SK-N-SH (cell line): ENCODE data around the gene SLAMF7. TPM values are rescaled to one million over a fixed set of nuclear protein-coding genes. Genes with fewer than 3 reads are reported as not detected.

Experiments
- CTCF ChIA-PET: fragments of 300-600, 350-600 bp; formaldehyde crosslinking; extraction: SDS; loops from one replicate; lab custom pipeline; 2021; lab: Yijun Ruan, JAX
- POLR2A ChIA-PET: fragments of 350-600 bp; sonication (Branson Sonifier 250); formaldehyde crosslinking; extraction: SDS; loops from one replicate; lab custom pipeline; 2020; ENCODE audit warnings: antibody characterized with exemption, inconsistent platforms; lab: Yijun Ruan, JAX
- DNase-seq: peaks from one replicate; pipeline ENCODE4 v3.0.0; 2012
- H2AFZ ChIP-seq: fragments of 200-600 bp; sonication (generic); 2 replicates; pipeline ENCODE4 v1.8.1; 2016; ENCODE audit warnings: antibody characterized with exemption, mild to moderate bottlenecking, low read depth
- H3F3A ChIP-seq: fragments of 200-600 bp; sonication (generic); replicated peaks from 2 replicates; pipeline ENCODE3; 2016; ENCODE audit warnings: antibody characterized with exemption, mild to moderate bottlenecking; ENCODE audit not compliant: insufficient read depth
- H3K27ac ChIP-seq, 2 experiments: fragments of 200-500 bp in 1 of 2; fragments of 200-600 bp in 1 of 2; sonication (Bioruptor generic) in 1 of 2; sonication (generic), shearing (Covaris generic) in 1 of 2; 2 replicates each; pipeline versions ENCODE4 v1.5.1 to v1.6.1; 2014 to 2016; ENCODE audit warnings: low read depth in 2 of 2, inconsistent platforms in 1 of 2, low read length in 1 of 2, mild to moderate bottlenecking in 1 of 2, mixed read lengths in 1 of 2
- H3K27me3 ChIP-seq: fragments of 200-600 bp; sonication (generic), shearing (Covaris generic); 2 replicates; pipeline ENCODE4 v1.6.1; 2016; ENCODE audit warnings: mixed run types; ENCODE audit not compliant: insufficient read depth
- H3K36me3 ChIP-seq, 2 experiments: fragments of 200-500 bp in 1 of 2; fragments of 200-600 bp in 1 of 2; sonication (Bioruptor generic) in 1 of 2; sonication (generic) in 1 of 2; replicated peaks in 1 of 2; 2 replicates each; pipeline versions ENCODE3 to v1.5.1; 2014 to 2016; ENCODE audit warnings: low read length in 1 of 2, mild to moderate bottlenecking in 1 of 2; ENCODE audit not compliant: insufficient read depth in 2 of 2, control insufficient read depth in 1 of 2
- H3K4me1 ChIP-seq, 2 experiments: fragments of 200-500 bp in 1 of 2; fragments of 200-600 bp in 1 of 2; sonication (Bioruptor generic) in 1 of 2; sonication (generic), shearing (Covaris generic) in 1 of 2; 2 replicates each; pipeline versions ENCODE4 v1.5.1 to v1.6.1; 2014 to 2016; ENCODE audit warnings: low read depth in 1 of 2, low read length in 1 of 2, mixed run types in 1 of 2; ENCODE audit not compliant: insufficient read depth in 2 of 2, control insufficient read depth in 1 of 2
- H3K4me2 ChIP-seq: fragments of 200-600 bp; sonication (generic), shearing (Covaris generic); 2 replicates; pipeline ENCODE4 v1.6.1; 2017; ENCODE audit warnings: mixed run types
- H3K4me3 ChIP-seq, 2 experiments: fragments of 200-500 bp in 1 of 2; fragments of 200-600 bp in 1 of 2; sonication (Bioruptor generic) in 1 of 2; sonication (generic), shearing (Covaris generic) in 1 of 2; 2 replicates each; pipeline versions ENCODE4 v1.5.1 to v1.8.1; 2014 to 2016; ENCODE audit warnings: low read depth in 2 of 2, inconsistent platforms in 1 of 2, low read length in 1 of 2, mild to moderate bottlenecking in 1 of 2, mixed read lengths in 1 of 2, moderate library complexity in 1 of 2
- H3K79me2 ChIP-seq: fragments of 200-600 bp; sonication (generic); 2 replicates; pipeline ENCODE4 v1.8.1; 2017; ENCODE audit warnings: mild to moderate bottlenecking; ENCODE audit not compliant: insufficient read depth
- H3K9ac ChIP-seq: fragments of 200-600 bp; sonication (generic); 2 replicates; pipeline ENCODE4 v1.6.1; 2017; ENCODE audit warnings: mixed run types
- H3K9me2 ChIP-seq: fragments of 200-600 bp; sonication (generic); 2 replicates; pipeline ENCODE4 v1.6.1; 2017; ENCODE audit warnings: mixed run types
- H3K9me3 ChIP-seq: fragments of 200-600 bp; sonication (generic); 2 replicates; pipeline ENCODE4 v1.6.1; 2017; ENCODE audit warnings: mixed run types, mild to moderate bottlenecking, moderate library complexity
- H4K20me1 ChIP-seq: fragments of 200-600 bp; sonication (generic); 2 replicates; pipeline ENCODE4 v1.6.1; 2017; ENCODE audit warnings: mild to moderate bottlenecking, mixed run types; ENCODE audit not compliant: insufficient read depth
- CHD2 ChIP-seq: fragments of 150-350 bp; IDR thresholded peaks from 2 replicates; pipeline ENCODE4 v1.6.1; 2018; ENCODE audit warnings: low read length; ENCODE audit not compliant: partially characterized antibody
- CTCF ChIP-seq: fragments of 200-600 bp; sonication (generic); IDR thresholded peaks from 2 replicates; pipeline ENCODE4 v1.6.1; 2017; ENCODE audit warnings: antibody characterized with exemption, mild to moderate bottlenecking, moderate library complexity
- ELF1 ChIP-seq: IDR thresholded peaks from 2 replicates; pipeline ENCODE4 v1.4.0; 2012
- EZH2phosphoT487 ChIP-seq: fragments of 200-600 bp; sonication (generic); IDR thresholded peaks from 2 replicates; pipeline ENCODE4 v1.6.1; 2017; ENCODE audit warnings: low read depth, mixed run types, mild to moderate bottlenecking, antibody characterized with exemption, moderate library complexity, borderline replicate concordance
- FOSL2 ChIP-seq: IDR thresholded peaks from 2 replicates; pipeline ENCODE4 v1.4.0; 2012; ENCODE audit warnings: low read depth, mild to moderate bottlenecking, moderate library complexity, borderline replicate concordance
- FOXM1 ChIP-seq: IDR thresholded peaks from 2 replicates; pipeline ENCODE4 v1.4.0; 2012; ENCODE audit warnings: low read depth, mild to moderate bottlenecking
- GATA2 ChIP-seq: sonication (generic); formaldehyde crosslinking; IDR thresholded peaks from 2 replicates; pipeline ENCODE4 v1.5.0; 2020; ENCODE audit warnings: mild to moderate bottlenecking, missing genetic modification reagents
- JUND ChIP-seq: IDR thresholded peaks from 2 replicates; pipeline ENCODE4 v1.4.0; 2012
- MEF2A ChIP-seq: IDR thresholded peaks from 2 replicates; pipeline ENCODE4 v1.4.0; 2012; ENCODE audit warnings: low read depth, borderline replicate concordance
- MXI1 ChIP-seq: IDR thresholded peaks from 2 replicates; pipeline ENCODE4 v1.6.1; 2012; ENCODE audit warnings: mild to moderate bottlenecking, low read depth, low read length, improper control_type of control experiment
- NFIC ChIP-seq: IDR thresholded peaks from 2 replicates; pipeline ENCODE4 v1.4.0; 2012; ENCODE audit warnings: borderline replicate concordance
- POLR2AphosphoS5 ChIP-seq: IDR thresholded peaks from 2 replicates; pipeline ENCODE4 v1.6.1; 2012; ENCODE audit warnings: low read depth, low read length
- RAD21 ChIP-seq: IDR thresholded peaks from 2 replicates; pipeline ENCODE4 v1.6.1; 2012; ENCODE audit warnings: mild to moderate bottlenecking, low read length
- RCOR1 ChIP-seq: fragments of 150-350 bp; IDR thresholded peaks from 2 replicates; pipeline ENCODE4 v1.6.1; 2017; ENCODE audit warnings: antibody characterized with exemption, low read length
- RFX5 ChIP-seq: IDR thresholded peaks from 2 replicates; pipeline ENCODE4 v1.6.1; 2012; ENCODE audit warnings: mild to moderate bottlenecking, improper control_type of control experiment, low read length
- RXRA ChIP-seq: IDR thresholded peaks from 2 replicates; pipeline ENCODE4 v1.4.0; 2012; ENCODE audit warnings: low read depth, mild to moderate bottlenecking, borderline replicate concordance
- SIN3A ChIP-seq: IDR thresholded peaks from 2 replicates; pipeline ENCODE4 v1.6.1; 2012; ENCODE audit warnings: low read depth, mild to moderate bottlenecking, low read length, moderate library complexity, borderline replicate concordance
- SMC3 ChIP-seq: IDR thresholded peaks from 2 replicates; pipeline ENCODE4 v1.6.1; 2012; ENCODE audit warnings: low read depth, low read length, improper control_type of control experiment
- TAF1 ChIP-seq: IDR thresholded peaks from 2 replicates; pipeline ENCODE4 v1.6.1; 2012; ENCODE audit warnings: low read depth, mild to moderate bottlenecking, low read length, moderate library complexity, borderline replicate concordance
- USF1 ChIP-seq: IDR thresholded peaks from 2 replicates; pipeline ENCODE4 v1.4.0; 2012; ENCODE audit warnings: low read depth, borderline replicate concordance
- YY1 ChIP-seq: IDR thresholded peaks from 2 replicates; pipeline ENCODE4 v1.4.0; 2012; ENCODE audit warnings: low read depth, mild to moderate bottlenecking
- WGBS: methylation state at CpG from one replicate; pipeline ENCODE4 v1.1.6; 2017; ENCODE audit warnings: low lambda C conversion rate; 5-methylcytosine and 5-hydroxymethylcytosine counted together
- polyA plus RNA-seq, 3 experiments: library from polyadenylated mRNA; depleted of rRNA; stranded (reverse); fragments of >200 nt; gene quantifications; 2 replicates each; pipeline ENCODE4 v1.2.3, GENCODE V29; 2012

The SLAMF7 gene
- polyA plus RNA-seq, 1 of the 3 experiments (the other 2 are of a cell fraction): not detected

- Histone ChIP-seq H3K9me3 (no peaks in the 10 kb centered on the region), H3K9ac (no peak overlapping the region), H3K9me2 (no peaks in the 10 kb centered on the region), H3K4me3 (no peak overlapping the region), H2AFZ (no peak overlapping the region; the same call in 1 of the 2 replicates), H3K4me2 (no peak overlapping the region), H3K27me3 (peaks cover 6% of the 10 kb centered on the region; the same call in 1 of the 2 replicates), H3K36me3 (no peaks in the 10 kb centered on the region), H3K27ac (no peak overlapping the region), H4K20me1 (no peaks in the 10 kb centered on the region), H3F3A (no peaks in the 10 kb centered on the region), H3K4me1 (no peaks in the 10 kb centered on the region), H3K79me2 (no peaks in the 10 kb centered on the region)
- ChIA-PET CTCF (no interaction called here), POLR2A (no interaction called here)
- TF ChIP-seq TAF1 (no peak), FOSL2 (no peak), RCOR1 (no peak), EZH2phosphoT487 (no peak), SMC3 (no peak), RFX5 (no peak), FOXM1 (no peak), GATA2 (no peak), JUND (no peak), MEF2A (no peak), YY1 (no peak)
- 7% methylated on average over 5 of the region's 5 CpGs for WGBS
- no peak for DNase-seq
Measured at GRCh38 chr1:160744852-160745520, 5.9 kb downstream of the SLAMF7 start.

GRCh38 chr1:160745551-160745950, 6.5 kb downstream of the SLAMF7 start:
- Histone ChIP-seq H3K4me3 (no peak overlapping the region), H3K36me3 (no peaks in the 10 kb centered on the region), H3K79me2 (no peaks in the 10 kb centered on the region), H3K27me3 (peaks cover 6% of the 10 kb centered on the region; the same call in 1 of the 2 replicates), H4K20me1 (no peaks in the 10 kb centered on the region), H3K4me1 (no peaks in the 10 kb centered on the region), H3F3A (no peaks in the 10 kb centered on the region), H3K4me2 (no peak overlapping the region), H3K9me2 (no peaks in the 10 kb centered on the region), H3K9ac (no peak overlapping the region), H3K27ac (no peak overlapping the region)
- DNase-seq: no peak
- CTCF ChIA-PET: no interaction called here
- TF ChIP-seq RCOR1: no peak
- TF ChIP-seq, all 33 proteins: peak for 0
- POLR2A ChIA-PET: no interaction called here
- H2AFZ ChIP-seq: no peak overlapping the region
- no peaks in the 10 kb centered on the region for H3K9me3 ChIP-seq
- WGBS: 3% methylated on average over 1 of the region's 1 CpG

- Histone ChIP-seq H3K4me3 (no peak overlapping the region), H3K9ac (no peak overlapping the region), H3K4me1 (no peaks in the 10 kb centered on the region), H3K36me3 (no peaks in the 10 kb centered on the region), H3K27me3 (peaks cover 6% of the 10 kb centered on the region; the same call in 1 of the 2 replicates), H3K4me2 (no peak overlapping the region), H4K20me1 (no peaks in the 10 kb centered on the region), H3F3A (no peaks in the 10 kb centered on the region), H3K79me2 (no peaks in the 10 kb centered on the region), H2AFZ (no peak overlapping the region), H3K9me2 (no peaks in the 10 kb centered on the region), H3K27ac (no peak overlapping the region), H3K9me3 (no peaks in the 10 kb centered on the region)
- DNase-seq: no peak
- ChIA-PET CTCF (interaction anchor here (1.1 kb wide), 1 partner anchor 30 kb away, joined by 3 read pairs; no protein-coding TSS in a partner anchor), POLR2A (no interaction called here)
- WGBS: 10% methylated on average over 7 of the region's 7 CpGs
- no peak for TF ChIP-seq POLR2AphosphoS5
- no peak for TF ChIP-seq RXRA
- TF ChIP-seq SMC3: no peak
- no peak for TF ChIP-seq USF1
- TF ChIP-seq ELF1: no peak
- no peak for TF ChIP-seq JUND
- no peak for TF ChIP-seq NFIC
- TF ChIP-seq GATA2: no peak
- no peak for TF ChIP-seq CHD2
- no peak for TF ChIP-seq RAD21
- no peak for TF ChIP-seq MXI1
- no peak for TF ChIP-seq CTCF
- no peak for TF ChIP-seq YY1
- TF ChIP-seq RFX5: no peak
- TF ChIP-seq SIN3A: no peak
Measured at GRCh38 chr1:160746836-160747500, 7.9 kb downstream of the SLAMF7 start.
